Stomach (tissue), 9 donors: ENCODE data around the gene CACNG4. TPM values are rescaled to one million over a fixed set of nuclear protein-coding genes. Genes with fewer than 3 reads are reported as not detected.

Source experiments
- DNase-seq, 2 donors: peaks; one replicate each; pipeline versions ENCODE4 v3.0.0 to v3.0.0-alpha.2; 2013 to 2019
- H3K27ac ChIP-seq, 5 donors: fragments of 200-600 bp in 4 of 5; sonication (generic) in 4 of 5; one replicate each; pipeline ENCODE4 v1.5.1; 2013 to 2019; ENCODE audit warnings: mild to moderate bottlenecking in 1 of 5, moderate library complexity in 1 of 5
- H3K27me3 ChIP-seq, 3 donors: fragments of 200-600 bp; sonication (generic); one replicate each; pipeline ENCODE4 v1.5.1; 2017 to 2019; ENCODE audit warnings: mixed run types in 1 of 3
- H3K36me3 ChIP-seq, 4 donors: fragments of 200-600 bp; sonication (generic); 1 replicate in 3 of 4; 2 replicates in 1 of 4; pipeline ENCODE4 v1.5.1; 2016 to 2019
- H3K4me1 ChIP-seq, 4 donors: fragments of 200-600 bp; sonication (generic); one replicate each; pipeline ENCODE4 v1.5.1; 2016 to 2019
- H3K4me3 ChIP-seq, 4 donors: fragments of 200-600 bp; sonication (generic) in 3 of 4; one replicate each; pipeline ENCODE4 v1.5.1; 2016 to 2019; ENCODE audit warnings: mild to moderate bottlenecking in 1 of 4
- H3K9me3 ChIP-seq, 4 donors: fragments of 200-600 bp; sonication (generic); one replicate each; pipeline ENCODE4 v1.5.1; 2016 to 2019
- CTCF ChIP-seq, 7 experiments: fragments of 450-650 bp in 4 of 7; fragments of 200-600 bp in 3 of 7; sonication (generic) in 3 of 7; IDR thresholded peaks; one replicate each; pipeline ENCODE4 v1.5.1; 2016 to 2019; ENCODE audit warnings: antibody characterized with exemption in 7 of 7, control low read depth in 2 of 7, mild to moderate bottlenecking in 1 of 7
- EP300 ChIP-seq: sonication (generic); formaldehyde crosslinking; IDR thresholded peaks from one replicate; pipeline ENCODE4 v1.6.1; 2017; ENCODE audit warnings: antibody characterized with exemption
- POLR2A ChIP-seq, 4 donors: fragments of 450-650 bp; IDR thresholded peaks; one replicate each; pipeline ENCODE4 v1.6.1; 2016; ENCODE audit warnings: antibody characterized with exemption in 4 of 4, control low read depth in 2 of 4, mild to moderate bottlenecking in 1 of 4, moderate library complexity in 1 of 4
- POLR2AphosphoS5 ChIP-seq, 3 donors: sonication (generic); formaldehyde crosslinking; IDR thresholded peaks; one replicate each; pipeline ENCODE4 v1.6.1; 2016; ENCODE audit warnings: antibody characterized with exemption in 3 of 3
- WGBS, 5 donors: extraction: QIAGEN DNeasy Blood & Tissue Kit in 3 of 5; methylation state at CpG; one replicate each; pipeline versions ENCODE4 v1.1.5 to v1.1.7; 2013 to 2018; 5-methylcytosine and 5-hydroxymethylcytosine counted together
- intact Hi-C: fragments of 100-400 bp; cut with DNase I; formaldehyde crosslinking; loops from one replicate; pipeline ENCODE4 v1.15.1; 2023; ENCODE audit warnings: low total_unique reads
- polyA plus RNA-seq, 3 donors: library from polyadenylated mRNA; stranded (reverse); fragments of 200-250 nt; gene quantifications; one replicate each; pipeline ENCODE4 v1.2.3, GENCODE V29; 2013
- total RNA-seq, 5 donors: library from RNA; depleted of rRNA; stranded (reverse); fragments of >200 nt; gene quantifications; one replicate each; pipeline versions ENCODE4 v1.1.0 to v1.2.3, GENCODE V29; 2014 to 2016
- donor health status: healthy with polysubstance abuse.
- donor health status: Bipolar disorder and iron deficiency.
- donor health status: healthy.

The CACNG4 gene
- total and polyA plus RNA-seq, 8 donors: 0.15 to 8.8 (median 0.96) TPM; not detected in 2

- intact Hi-C loops: no loop called here
- Histone ChIP-seq H3K27ac (no peak overlapping the region), H3K4me1 (peaks cover 9 to 30% (median 13%) of the 10 kb centered on the region in 4 donors), H3K4me3 (no peak overlapping the region), H3K36me3 (no peaks in the 10 kb centered on the region), H3K27me3 (peaks cover 0 to 51% (median 21%) of the 10 kb centered on the region in 3 donors), H3K9me3 (no peaks in the 10 kb centered on the region)
- 71 to 97% (median 73%) methylated on average over 7 to 8 of the region's 8 CpGs for WGBS, 5 donors
- no peak for TF ChIP-seq EP300
- no peak for TF ChIP-seq POLR2AphosphoS5 (IDR thresholded peaks at IDR 0.05)
- no peak for TF ChIP-seq POLR2A (IDR thresholded peaks at IDR 0.05)
- no peak for TF ChIP-seq CTCF (IDR thresholded peaks at IDR 0.05)
- DNase-seq: no peak
Measured at GRCh38 chr17:66960613-66961012, 3.9 kb upstream of the CACNG4 start.

- intact Hi-C loops: no loop called here
- 11 to 25% (median 19%) methylated on average over 8 of the region's 8 CpGs for WGBS, 5 donors
- Histone ChIP-seq H3K4me3 (no peak overlapping the region), H3K27me3 (peaks cover 0 to 78% (median 46%) of the 10 kb centered on the region in 3 donors), H3K27ac (no peak overlapping the region), H3K4me1 (peaks cover 14 to 31% (median 22%) of the 10 kb centered on the region in 4 donors), H3K36me3 (no peaks in the 10 kb centered on the region), H3K9me3 (no peaks in the 10 kb centered on the region)
- no peak for DNase-seq
- no peak for TF ChIP-seq CTCF (IDR thresholded peaks at IDR 0.05)
- TF ChIP-seq EP300: no peak
Measured at GRCh38 chr17:66963521-66963908, 992 bp upstream of the CACNG4 start.

GRCh38 chr17:66964930-66965800 is 658 bp downstream of the CACNG4 start:
- WGBS, 5 donors: 0 to 3% (median 1%) methylated on average over 13 to 90 of the region's 92 CpGs
- intact Hi-C loops: no loop called here
- Histone ChIP-seq H3K36me3 (no peaks in the 10 kb centered on the region), H3K27me3 (peaks cover 0 to 94% (median 46%) of the 10 kb centered on the region in 3 donors), H3K9me3 (no peaks in the 10 kb centered on the region), H3K4me1 (peaks cover 18 to 37% (median 29%) of the 10 kb centered on the region in 4 donors), H3K4me3 (peak overlapping the region; percentile 48 to 66 (median 50)), H3K27ac (peak overlapping the region in 2 of 5 donors; percentile 28 to 34)
- TF ChIP-seq CTCF (IDR thresholded peaks at IDR 0.05): no peak
- no peak for TF ChIP-seq POLR2AphosphoS5 (IDR thresholded peaks at IDR 0.05)
- TF ChIP-seq POLR2A (IDR thresholded peaks at IDR 0.05): no peak
- no peak for TF ChIP-seq EP300
- peak in 1 of 2 donors; percentile 80 for DNase-seq

GRCh38 chr17:66965801-66966262 is 1.3 kb downstream of the CACNG4 start:
- Histone ChIP-seq H3K36me3 (no peaks in the 10 kb centered on the region), H3K27me3 (peaks cover 0 to 95% (median 46%) of the 10 kb centered on the region in 3 donors), H3K9me3 (no peaks in the 10 kb centered on the region), H3K4me3 (peak overlapping the region; percentile 48 to 66 (median 50)), H3K27ac (peak overlapping the region in 2 of 5 donors; percentile 28 to 34), H3K4me1 (peaks cover 18 to 39% (median 29%) of the 10 kb centered on the region in 4 donors)
- WGBS, 5 donors: 0 to 2% (median 2%) methylated on average over 11 to 36 of the region's 36 CpGs
- peak in 1 of 2 donors; percentile 48 for DNase-seq
- TF ChIP-seq CTCF (IDR thresholded peaks at IDR 0.05): no peak
- no peak for TF ChIP-seq POLR2AphosphoS5 (IDR thresholded peaks at IDR 0.05)
- no peak for TF ChIP-seq EP300
- no peak for TF ChIP-seq POLR2A (IDR thresholded peaks at IDR 0.05)
- intact Hi-C loops: no loop called here
